HepG2 (cell line): ENCODE measurements around the gene GFOD1. TPM values are rescaled to one million over a fixed set of nuclear protein-coding genes. Genes with fewer than 3 reads are reported as not detected.

ENCODE experiments used
- ATAC-seq: fragments of 200-7000 bp; cut with Tn5 transposase; 3 replicates; pipeline ENCODE4 v1.9.1; 2020; ENCODE audit warnings: mild to moderate bottlenecking, moderate library complexity
- BruUV-seq: library from RNA; stranded (reverse); fragments of 400-500 nt; replicated peaks from 2 replicates; lab custom pipeline; 2021; lab: Mats Ljungman, UMichigan
- CTCF ChIA-PET: fragments of 300-600 bp; formaldehyde crosslinking; extraction: SDS; loops from one replicate; lab custom pipeline; 2021; ENCODE audit warnings: low total read pairs, inconsistent platforms, low intra/inter-chr PET ratio; lab: Yijun Ruan, JAX
- POLR2A ChIA-PET: fragments of 350-600 bp; sonication (Branson Sonifier 250); formaldehyde crosslinking; loops from one replicate; lab custom pipeline; 2020; ENCODE audit warnings: antibody characterized with exemption, inconsistent platforms; lab: Yijun Ruan, JAX
- DNase-seq: peaks from one replicate; pipeline ENCODE4 v3.0.0-alpha.2; 2015; ENCODE audit warnings: low spot score
- FAIRE-seq: peaks from 3 replicates; lab custom pipeline; 2011; peaks lifted over from hg19 to GRCh38; lab: Jason Lieb, UNC
- H2AFZ ChIP-seq: one replicate; pipeline ENCODE4 v1.6.1; 2011; ENCODE audit warnings: low read length, inconsistent platforms
- H3K27ac ChIP-seq: fragments of 300-600 bp; 3 replicates; pipeline ENCODE4 v1.8.0; 2011; ENCODE audit warnings: mixed run types, mild to moderate bottlenecking, mixed read lengths, low read length, inconsistent platforms; ENCODE audit not compliant: insufficient read depth; ENCODE audit errors: extremely low read length
- H3K27me3 ChIP-seq, 2 experiments: fragments of 200-600 bp in 1 of 2; 2 replicates in 1 of 2; 3 replicates in 1 of 2; pipeline versions ENCODE4 v1.6.0 to v1.8.0; 2011; ENCODE audit warnings: low read length in 2 of 2, mild to moderate bottlenecking in 2 of 2, moderate library complexity in 2 of 2, inconsistent platforms in 1 of 2; ENCODE audit not compliant: insufficient read depth in 2 of 2, control insufficient read depth in 1 of 2
- H3K36me3 ChIP-seq, 2 experiments: fragments of 200-600 bp in 1 of 2; replicated peaks in 1 of 2; 2 replicates in 1 of 2; 3 replicates in 1 of 2; pipeline versions ENCODE4 v1.5.1 to v1.8.0; 2011; ENCODE audit warnings: low read length in 2 of 2, inconsistent platforms in 1 of 2; ENCODE audit not compliant: insufficient read depth in 2 of 2, control insufficient read depth in 1 of 2
- H3K4me1 ChIP-seq: 2 replicates; pipeline ENCODE4 v1.5.1; 2012; ENCODE audit warnings: low read length, inconsistent platforms; ENCODE audit not compliant: insufficient read depth
- H3K4me2 ChIP-seq: 2 replicates; pipeline ENCODE4 v1.6.0; 2011; ENCODE audit warnings: low read depth, low read length, inconsistent platforms
- H3K4me3 ChIP-seq, 3 experiments: fragments of 200-600 bp in 1 of 3; sonication (generic), shearing (Covaris generic) in 1 of 3; replicated peaks in 1 of 3; 2 replicates each; pipeline ENCODE4 v1.5.1; 2011 to 2016; ENCODE audit warnings: low read length in 3 of 3, inconsistent platforms in 2 of 3, low read depth in 2 of 3, mild to moderate bottlenecking in 2 of 3, control low read depth in 1 of 3, mixed read lengths in 1 of 3; ENCODE audit not compliant: insufficient read depth in 1 of 3
- H3K79me2 ChIP-seq: one replicate; pipeline ENCODE4 v1.6.1; 2011; ENCODE audit warnings: low read length, inconsistent platforms; ENCODE audit not compliant: insufficient read depth
- H3K9ac ChIP-seq: 2 replicates; pipeline ENCODE4 v1.6.0; 2011; ENCODE audit warnings: mild to moderate bottlenecking, low read depth, low read length, inconsistent platforms; ENCODE audit not compliant: insufficient read depth
- H3K9me3 ChIP-seq: 2 replicates; pipeline ENCODE4 v1.5.1; 2012; ENCODE audit warnings: mild to moderate bottlenecking, low read length
- H4K20me1 ChIP-seq: 2 replicates; pipeline ENCODE4 v1.6.0; 2011; ENCODE audit warnings: inconsistent platforms, mild to moderate bottlenecking, low read length, moderate library complexity; ENCODE audit not compliant: insufficient read depth
- CEBPB ChIP-seq: IDR thresholded peaks from 2 replicates; pipeline ENCODE4 v1.6.1; 2011; ENCODE audit warnings: low read depth, low read length, improper control_type of control experiment, borderline replicate concordance
- FLYWCH1 ChIP-seq: sonication (generic); formaldehyde crosslinking; IDR thresholded peaks from 2 replicates; pipeline ENCODE4 v1.8.1; 2023; ENCODE audit warnings: mild to moderate bottlenecking, missing genetic modification reagents
- NFKB2 ChIP-seq: sonication (generic); formaldehyde crosslinking; IDR thresholded peaks from 2 replicates; pipeline ENCODE4 v1.4.0; 2020; ENCODE audit warnings: missing genetic modification reagents, borderline replicate concordance
- PHF21A ChIP-seq: sonication (generic); formaldehyde crosslinking; IDR thresholded peaks from 2 replicates; pipeline ENCODE4 v1.5.0; 2020; ENCODE audit warnings: mild to moderate bottlenecking, missing genetic modification reagents
- RAD21 ChIP-seq: fragments of 450-650 bp; formaldehyde crosslinking; IDR thresholded peaks from 2 replicates; pipeline ENCODE4 v1.5.0; 2020; ENCODE audit warnings: mild to moderate bottlenecking
- RAD51 ChIP-seq: fragments of 450-650 bp; IDR thresholded peaks from 2 replicates; pipeline ENCODE4 v1.6.1; 2016; ENCODE audit warnings: borderline replicate concordance
- SALL1 ChIP-seq: sonication (generic); formaldehyde crosslinking; IDR thresholded peaks from 2 replicates; pipeline ENCODE4 v1.8.0; 2022; ENCODE audit warnings: mild to moderate bottlenecking, missing genetic modification reagents
- TAF1 ChIP-seq: sonication (generic); formaldehyde crosslinking; IDR thresholded peaks from 2 replicates; pipeline ENCODE4 v1.4.0; 2020; ENCODE audit warnings: missing genetic modification reagents
- ZFP82 ChIP-seq: sonication (generic); formaldehyde crosslinking; IDR thresholded peaks from 2 replicates; pipeline ENCODE4 v1.5.1; 2020; ENCODE audit warnings: mild to moderate bottlenecking, missing genetic modification reagents, borderline replicate concordance
- ZNF484 ChIP-seq: sonication (generic); formaldehyde crosslinking; IDR thresholded peaks from 2 replicates; pipeline ENCODE4 v1.5.1; 2020; ENCODE audit warnings: mild to moderate bottlenecking, low read depth, missing genetic modification reagents, borderline replicate concordance
- ZNF713 ChIP-seq: sonication (generic); formaldehyde crosslinking; IDR thresholded peaks from 2 replicates; pipeline ENCODE4 v1.4.0; 2020; ENCODE audit warnings: mild to moderate bottlenecking, missing genetic modification reagents
- ZNF839 ChIP-seq: sonication (generic); formaldehyde crosslinking; IDR thresholded peaks from 2 replicates; pipeline ENCODE4 v1.4.0; 2020; ENCODE audit warnings: missing genetic modification reagents, mild to moderate bottlenecking, borderline replicate concordance
- ZSCAN25 ChIP-seq: sonication (generic); formaldehyde crosslinking; IDR thresholded peaks from 2 replicates; pipeline ENCODE4 v1.8.0; 2022; ENCODE audit warnings: mild to moderate bottlenecking, missing genetic modification reagents
- WGBS: methylation state at CpG from one replicate; pipeline ENCODE4 v1.1.6; 2017; ENCODE audit warnings: low lambda C conversion rate; 5-methylcytosine and 5-hydroxymethylcytosine counted together
- in situ Hi-C: cut with HindIII; loops from 2 replicates; pipeline ENCODE4 v1.10.0; 2017; ENCODE audit warnings: low pct_unique_long_range_greater_than_20kb; ENCODE audit not compliant: extremely low pct_ligation_motif_present
- intact Hi-C: fragments of 100-400 bp; cut with micrococcal nuclease; formaldehyde crosslinking; loops from one replicate; pipeline ENCODE4 v1.10.0; 2022; ENCODE audit not compliant: unreplicated experiment
- polyA plus RNA-seq, 8 experiments: library from polyadenylated mRNA; depleted of rRNA in 3 of 8; stranded (reverse) in 7 of 8; unstranded in 1 of 8; fragments of >200 nt; fragmentation: Illumina TruSeq in 4 of 8; extraction: Trizol in 4 of 8; gene quantifications; 2 replicates each; pipeline versions ENCODE4 v1.2.1 to v1.2.3, GENCODE V29; 2011 to 2016; ENCODE audit warnings: low read depth in 4 of 8, missing spikeins in 1 of 8, mixed read lengths in 1 of 8; ENCODE audit not compliant: insufficient read depth in 1 of 8
- total RNA-seq, 5 experiments: library from RNA; depleted of rRNA; stranded (reverse); fragments of >200 nt; fragmentation: Illumina TruSeq; extraction: Trizol; gene quantifications; 2 replicates each; pipeline ENCODE4 v1.2.3, GENCODE V29; 2016; ENCODE audit warnings: low read depth in 1 of 5
- TF ChIP-seq, protein P1 (sequence below): sonication (generic); formaldehyde crosslinking; IDR thresholded peaks from 2 replicates; pipeline ENCODE4 v1.8.1; 2023; ENCODE audit warnings: missing genetic modification reagents, mild to moderate bottlenecking, borderline replicate concordance

Gene GFOD1
- total and polyA plus RNA-seq, 2 of the 13 experiments (the other 11 are each of a cell fraction or from before 2014, with no cell fraction given): 1.9 to 6.4 TPM

DNA sequence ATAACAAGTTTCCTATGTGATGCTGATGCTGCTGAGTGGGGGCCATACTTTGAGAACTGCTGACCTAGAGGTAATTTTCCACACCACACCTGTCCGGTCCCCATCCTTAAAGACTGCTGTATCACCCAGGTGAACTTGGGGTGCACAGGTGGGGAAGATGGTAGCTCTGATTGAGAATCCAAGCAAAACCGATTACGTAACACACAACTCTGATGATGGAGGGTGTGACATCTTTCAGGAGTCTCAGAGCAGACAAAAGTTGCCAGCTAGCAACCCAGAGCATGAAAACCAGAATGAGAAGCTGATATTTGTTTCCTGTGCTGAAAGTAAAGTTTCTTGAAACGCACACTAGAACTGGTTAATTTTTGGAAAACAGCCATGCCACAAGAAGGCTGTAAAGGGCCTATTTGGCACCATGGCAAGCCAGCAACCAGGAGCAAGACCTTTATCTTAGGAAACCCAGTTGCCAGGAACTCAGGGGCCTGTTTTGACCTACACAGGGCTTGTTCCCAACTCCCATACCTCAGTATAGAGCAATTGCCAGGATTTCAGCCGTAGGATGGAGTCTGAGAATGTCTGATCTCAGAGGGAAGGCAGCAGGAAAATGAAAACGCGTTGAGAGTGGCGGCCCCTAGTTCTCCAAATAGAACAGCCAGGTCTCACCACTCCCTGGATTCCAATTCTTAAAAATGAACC lies 137.4 kb downstream of the GFOD1 start (continued):
- TF ChIP-seq RAD51 (no peak), RAD21 (CRISPR knock-in tag) (no peak), SALL1 (no peak), ZNF713 (CRISPR knock-in tag) (no peak), CEBPB (peak; percentile 82)

- in situ Hi-C loops: no loop called here
- CTCF ChIA-PET: no interaction called here
Measured at GRCh38 chr6:13348334-13349113, 138.9 kb downstream of the GFOD1 start.

More at GRCh38 chr6:13348334-13349113, 138.9 kb downstream of the GFOD1 start:
- FAIRE-seq (no peak), ATAC-seq (no peak), DNase-seq (no peak)
- Histone ChIP-seq H3K79me2 (no peaks in the 10 kb centered on the region), H3K4me3 (no peak overlapping the region), H3K36me3 (no peaks in the 10 kb centered on the region), H3K27me3 (peaks cover 0 to 1% of the 10 kb centered on the region in 2 experiments; a peak in 1 of 5 replicates), H3K4me1 (peaks cover 9% of the 10 kb centered on the region), H2AFZ (no peak overlapping the region), H4K20me1 (no peaks in the 10 kb centered on the region), H3K9me3 (no peaks in the 10 kb centered on the region), H3K27ac (no peak overlapping the region), H3K4me2 (no peak overlapping the region), H3K9ac (no peak overlapping the region)
- WGBS: 52% methylated on average over 8 of the region's 8 CpGs
- TF ChIP-seq PHF21A (CRISPR knock-in tag) (no peak), ZSCAN25 (CRISPR knock-in tag) (no peak), TAF1 (CRISPR knock-in tag) (no peak), NFKB2 (CRISPR knock-in tag) (no peak), FLYWCH1 (CRISPR knock-in tag) (no peak), ZFP82 (CRISPR knock-in tag) (no peak), ZNF839 (CRISPR knock-in tag) (no peak), ZNF484 (CRISPR knock-in tag) (no peak)
- TF ChIP-seq, protein P1, sequence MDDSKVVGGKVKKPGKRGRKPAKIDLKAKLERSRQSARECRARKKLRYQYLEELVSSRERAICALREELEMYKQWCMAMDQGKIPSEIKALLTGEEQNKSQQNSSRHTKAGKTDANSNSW (CRISPR knock-in tag): no peak
- BruUV-seq: no TSS peak
- POLR2A ChIA-PET: no interaction called here
- intact Hi-C loops: no loop called here
